Renal cortex interstitium (tissue), 11 donors: ENCODE results near the gene PRXL2A. TPM values are rescaled to one million over a fixed set of nuclear protein-coding genes. Genes with fewer than 3 reads are reported as not detected.

Experiments used
- DNase-seq, 11 donors: peaks; one replicate each; pipeline ENCODE4 v3.0.0-alpha.2; 2013; ENCODE audit warnings: low read depth in 9 of 11, low spot score in 4 of 11; ENCODE audit errors: extremely low read depth in 1 of 11
- polyA plus RNA-seq, 3 donors: library from polyadenylated mRNA; unstranded; fragments of 120-200 nt; gene quantifications; one replicate each; pipeline ENCODE4 v1.2.1, GENCODE V29; 2013; ENCODE audit not compliant: insufficient read length in 3 of 3

The PRXL2A gene
- polyA plus RNA-seq, 3 donors = 111 to 138 (median 123) TPM

- DNase-seq = no peak
Measured at GRCh38 chr10:80429521-80429973, 21.2 kb downstream of the PRXL2A start.

GRCh38 chr10:80433134-80433533, 24.8 kb downstream of the PRXL2A start:
- DNase-seq = no peak

GRCh38 chr10:80436446-80437098, 28.2 kb downstream of the PRXL2A start:
- DNase-seq = no peak

- DNase-seq = no peak
Measured at GRCh38 chr10:80437227-80437626, 28.9 kb downstream of the PRXL2A start.

- DNase-seq = no peak
Measured at GRCh38 chr10:80441831-80442230, 33.5 kb downstream of the PRXL2A start.

- no peak for DNase-seq
Measured at GRCh38 chr10:80442879-80443278, 34.5 kb downstream of the PRXL2A start.

- no peak for DNase-seq
Measured at GRCh38 chr10:80443531-80443974, 35.2 kb downstream of the PRXL2A start.

GRCh38 chr10:80444124-80444523, 35.8 kb downstream of the PRXL2A start:
- DNase-seq = no peak

GRCh38 chr10:80444646-80445319, 36.4 kb downstream of the PRXL2A start:
- peak in 5 of 11 donors; percentile 53 to 72 (median 66) for DNase-seq

GRCh38 chr10:80447436-80448190, 39.3 kb downstream of the PRXL2A start:
- no peak for DNase-seq

GRCh38 chr10:80448209-80448942, 40.0 kb downstream of the PRXL2A start:
- DNase-seq = no peak

- DNase-seq = no peak
Measured at GRCh38 chr10:80449520-80449919, 41.2 kb downstream of the PRXL2A start.

GRCh38 chr10:80451132-80451531, 42.8 kb downstream of the PRXL2A start:
- no peak for DNase-seq

- no peak for DNase-seq
Measured at GRCh38 chr10:80452069-80452468, 43.7 kb downstream of the PRXL2A start.

- DNase-seq = no peak
Measured at GRCh38 chr10:80452640-80453039, 44.3 kb downstream of the PRXL2A start.

GRCh38 chr10:80453056-80453841, 44.9 kb downstream of the PRXL2A start:
- no peak for DNase-seq

GRCh38 chr10:80453842-80454512, 45.6 kb downstream of the PRXL2A start, which contains the start of gene TSPAN14:
TSPAN14 (plus strand) TSS chr10:80454310; CDS start chr10:80489234, 34,924 bp downstream.
- DNase-seq = peak in 7 of 11 donors; percentile 61 to 75 (median 70)
